NCI-H2029 treated with DMSO at 0.1 percent for 48 hours (cell line): ENCODE measurements around the gene PLB1.
A peak's percentile ranks its signal among the peaks of the same experiment; 100 is the strongest.
"Not testable (repeated sequence)": the region's sequence is repeated elsewhere in the genome, so short reads cannot be mapped to it uniquely, and the experiment has no call there.

Experiments
- DNase-seq: peaks from one replicate; lab custom pipeline; 2025; lab: John Stamatoyannopoulos, UW

The PLB1 gene

DNA sequence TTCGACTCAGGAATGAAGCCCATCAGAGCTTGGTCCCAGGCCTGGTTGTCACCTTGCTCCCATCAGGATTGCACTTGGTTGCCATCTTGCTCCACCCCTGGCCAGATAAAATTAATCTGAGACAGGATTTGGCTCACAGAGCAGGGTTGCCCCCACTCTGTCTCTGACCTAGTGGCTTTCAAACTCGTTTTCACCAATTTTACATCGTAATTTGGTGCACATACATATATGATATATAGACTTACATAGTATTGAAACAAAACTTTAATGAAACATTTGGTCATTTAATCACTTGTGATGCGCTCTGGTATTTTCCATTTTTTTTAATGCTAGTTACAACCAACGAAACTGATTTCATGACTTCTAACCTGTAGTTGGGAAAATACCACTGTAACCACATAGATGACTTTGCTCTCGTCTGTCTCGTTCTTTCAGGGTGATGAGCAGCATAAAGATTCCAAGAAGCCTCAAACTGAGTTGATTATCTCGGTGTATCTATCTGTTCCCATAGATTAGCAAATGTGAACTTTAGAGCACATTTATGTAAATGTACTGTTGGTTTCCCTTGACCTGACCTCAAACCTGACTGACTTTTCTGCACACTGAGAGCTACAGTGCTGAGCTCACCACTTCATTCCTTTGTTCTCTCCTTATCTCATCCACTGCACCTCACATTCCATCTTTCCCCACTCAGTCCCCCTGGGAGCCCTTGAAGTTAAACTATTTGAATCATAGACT, 30.5 kb upstream of the PLB1 start:
- DNase-seq, result no peak

GRCh38 chr2:28469304-28469703, 26.6 kb upstream of the PLB1 start:
- DNase-seq, result no peak

GRCh38 chr2:28469947-28470535, 25.8 kb upstream of the PLB1 start:
- DNase-seq, result peak; percentile 31

GRCh38 chr2:28470759-28471158, 25.1 kb upstream of the PLB1 start:
- DNase-seq, result no peak

GRCh38 chr2:28471214-28471613, 24.6 kb upstream of the PLB1 start:
- DNase-seq, result no peak

- DNase-seq, result no peak
Measured at GRCh38 chr2:28471701-28472236, 24.1 kb upstream of the PLB1 start.

DNA sequence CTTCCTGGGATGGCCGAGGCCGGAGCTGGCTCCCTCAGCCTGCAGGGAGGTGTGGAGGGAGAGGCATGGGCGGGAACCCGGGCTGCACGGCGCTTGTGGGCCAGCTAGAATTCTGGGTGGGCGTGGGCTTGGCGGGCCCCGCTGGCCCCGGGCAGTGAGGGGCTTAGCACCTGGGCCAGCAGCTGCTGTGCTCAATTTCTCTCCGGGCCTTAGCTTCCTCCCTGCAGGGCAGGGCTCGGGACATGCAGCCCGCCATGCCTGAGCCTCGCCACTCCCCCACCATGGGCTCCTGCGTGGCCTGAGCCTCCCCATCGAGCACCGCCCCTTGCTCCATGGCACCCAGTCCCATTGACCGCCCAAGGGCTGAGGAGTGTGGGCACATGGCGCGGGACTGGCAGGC, 23.2 kb upstream of the PLB1 start:
- DNase-seq, result not testable (repeated sequence)

DNA sequence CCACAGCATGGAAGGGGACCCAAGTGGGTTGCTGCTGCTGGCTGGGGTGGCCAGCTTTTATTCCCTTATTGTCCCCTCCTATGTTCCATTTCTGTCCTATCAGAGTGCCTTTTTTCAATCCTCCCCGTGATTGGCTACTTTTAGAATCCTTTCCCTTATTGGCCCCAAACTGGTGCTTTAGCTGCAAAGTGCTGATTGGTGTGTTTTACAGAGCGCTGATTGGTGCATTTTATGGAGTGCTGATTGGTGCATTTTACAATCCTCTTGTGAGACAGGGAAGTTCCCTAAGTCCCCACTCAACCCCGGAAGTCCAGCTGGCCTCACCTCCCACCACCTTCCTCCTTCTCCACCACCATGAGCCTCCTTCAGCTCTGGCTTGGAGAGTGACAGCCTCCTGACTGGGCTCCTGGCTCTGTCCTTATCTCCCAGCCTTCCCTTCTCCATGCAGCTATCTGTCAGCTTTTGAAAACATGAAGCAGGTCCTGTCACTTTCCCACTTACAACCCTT, 20.7 kb upstream of the PLB1 start:
- DNase-seq, result no peak

DNA sequence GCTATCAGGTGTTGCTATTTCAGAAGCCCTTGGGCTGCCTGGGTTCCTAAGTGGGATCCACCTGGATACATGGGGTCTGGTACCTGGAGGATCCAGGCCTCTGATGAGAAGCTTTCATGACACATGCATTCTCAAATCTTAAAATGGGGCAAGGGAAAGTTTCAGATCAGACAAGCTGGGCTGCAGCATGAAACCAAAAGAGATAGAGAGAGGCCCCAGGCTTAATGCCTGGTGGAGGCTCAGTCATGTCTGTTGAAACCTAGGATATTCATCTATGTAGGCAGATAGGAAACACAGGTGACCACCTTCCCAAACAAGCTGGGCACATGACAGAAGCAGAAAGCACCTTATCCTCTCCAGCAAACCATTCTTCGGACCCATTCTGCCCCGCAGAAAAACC, 18.8 kb upstream of the PLB1 start:
- DNase-seq, result no peak

GRCh38 chr2:28477645-28478044, 18.2 kb upstream of the PLB1 start:
- DNase-seq, result no peak

GRCh38 chr2:28480403-28481049, 15.3 kb upstream of the PLB1 start:
- DNase-seq, result no peak

DNA sequence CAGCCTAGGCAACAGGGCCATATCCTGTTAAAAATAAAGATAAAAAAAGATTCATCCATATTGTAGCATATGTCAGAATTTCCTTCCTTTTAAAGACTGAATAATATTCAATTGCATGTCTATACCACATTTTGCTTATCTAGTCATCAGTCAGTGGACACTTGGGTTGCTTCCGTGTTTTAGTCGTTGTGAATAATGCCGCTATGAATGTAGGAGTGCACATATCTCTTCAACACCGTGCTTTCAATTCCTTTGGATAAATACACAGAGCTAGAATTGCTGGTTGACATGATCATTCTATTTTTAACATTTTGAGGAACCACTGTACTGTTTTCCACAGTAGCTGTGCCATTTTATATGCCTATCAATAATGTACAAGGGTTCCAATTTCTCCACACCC, 14.0 kb upstream of the PLB1 start:
- no peak for DNase-seq

DNA sequence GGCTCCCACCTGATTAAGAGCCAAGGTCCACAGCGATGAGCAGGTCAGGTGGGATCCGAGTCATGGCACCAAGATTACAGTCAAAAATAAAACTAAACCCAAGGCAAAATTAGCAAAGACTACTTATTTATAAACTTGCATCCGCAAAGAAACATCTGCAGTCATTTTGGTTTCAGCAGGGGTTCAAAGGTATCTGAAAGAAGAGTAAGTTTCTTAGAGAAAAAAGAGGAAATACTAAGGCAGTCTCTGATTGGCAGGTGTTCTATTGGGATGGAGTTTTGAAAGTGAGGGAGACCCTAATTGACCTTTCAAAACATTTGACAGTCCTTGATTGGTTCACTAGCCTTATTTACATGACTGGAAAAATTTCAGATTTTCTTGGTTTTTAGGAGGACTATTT, 11.0 kb upstream of the PLB1 start:
- no peak for DNase-seq

GRCh38 chr2:28486526-28486925, 9.3 kb upstream of the PLB1 start:
- DNase-seq, result no peak

GRCh38 chr2:28487258-28487657, 8.6 kb upstream of the PLB1 start:
- no peak for DNase-seq

- no peak for DNase-seq
Measured at GRCh38 chr2:28488083-28488830, 7.6 kb upstream of the PLB1 start.

DNA sequence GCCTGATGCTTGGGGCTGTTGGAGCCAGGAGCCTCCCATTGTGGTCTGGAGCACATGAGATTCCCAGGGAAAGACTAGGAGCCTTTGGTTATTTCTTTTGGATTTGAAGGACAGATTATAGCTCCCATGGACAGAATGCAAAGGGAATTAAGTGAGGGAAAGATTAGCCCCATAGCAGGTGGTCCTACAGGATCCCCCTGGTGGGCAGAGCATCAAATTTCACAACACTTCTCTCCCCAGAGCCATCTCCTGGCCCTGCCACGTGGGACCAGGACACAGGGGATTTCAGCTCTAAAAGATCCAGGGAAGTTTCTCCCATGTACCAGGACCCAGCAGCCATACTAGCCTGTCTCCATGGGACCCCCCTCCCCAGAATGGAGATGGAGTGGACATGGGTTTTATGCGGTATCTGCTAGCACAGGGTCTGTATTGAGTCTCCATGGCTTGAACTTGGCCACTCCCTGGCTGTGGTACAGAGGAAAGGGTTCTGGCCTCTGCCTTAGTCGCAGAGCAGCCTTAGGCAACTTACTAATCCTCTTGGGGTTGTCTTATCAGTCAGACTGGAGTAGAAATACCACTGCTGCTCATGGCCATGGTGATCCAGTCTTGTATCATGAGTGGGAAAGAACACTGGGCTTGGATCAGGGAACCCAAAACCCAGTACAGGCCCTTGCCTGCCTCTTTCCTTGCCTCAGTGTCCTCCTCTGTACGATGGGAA, 6.8 kb upstream of the PLB1 start:
- DNase-seq, result no peak

DNA sequence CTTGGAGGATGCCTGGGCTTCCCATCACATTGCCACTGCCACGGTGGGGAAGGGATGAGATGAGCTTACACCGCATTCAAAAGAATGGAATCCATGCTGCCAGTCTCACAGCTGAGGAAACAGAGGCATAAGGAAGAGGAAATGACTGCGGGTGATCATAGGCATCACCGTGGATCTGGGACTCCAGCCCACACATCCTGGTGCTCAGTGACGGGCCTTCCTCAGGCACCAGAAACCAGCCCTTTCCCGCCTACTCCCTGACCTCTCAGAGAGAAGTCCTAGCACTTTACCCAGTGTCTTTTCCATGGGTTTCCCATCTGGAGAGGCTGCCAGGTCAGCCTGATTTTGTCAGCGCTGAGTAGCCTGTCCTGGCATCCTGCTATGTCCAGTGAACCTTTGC, 5.3 kb upstream of the PLB1 start:
- no peak for DNase-seq

- DNase-seq, result no peak
Measured at GRCh38 chr2:28492282-28492681, 3.6 kb upstream of the PLB1 start.

DNA sequence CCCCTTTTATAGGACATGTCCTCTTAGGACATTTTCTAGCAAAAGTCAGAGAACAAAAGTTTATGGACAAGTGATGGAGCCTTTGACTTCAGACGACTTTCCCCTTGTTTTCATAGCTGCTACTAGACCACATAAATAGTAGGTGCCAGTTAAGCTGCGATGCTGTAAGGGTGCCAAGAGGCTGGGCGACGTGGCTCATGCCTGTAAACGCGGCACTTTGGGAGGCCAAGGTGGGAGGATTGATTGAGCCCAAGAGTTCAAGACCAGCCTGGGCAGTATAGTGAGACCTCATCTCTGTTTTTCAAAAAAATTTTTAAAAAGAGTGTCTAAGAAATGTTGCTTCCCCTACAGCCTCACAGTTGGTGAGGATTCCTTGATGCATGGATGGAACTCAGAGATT, 2.2 kb upstream of the PLB1 start:
- DNase-seq, result no peak

DNA sequence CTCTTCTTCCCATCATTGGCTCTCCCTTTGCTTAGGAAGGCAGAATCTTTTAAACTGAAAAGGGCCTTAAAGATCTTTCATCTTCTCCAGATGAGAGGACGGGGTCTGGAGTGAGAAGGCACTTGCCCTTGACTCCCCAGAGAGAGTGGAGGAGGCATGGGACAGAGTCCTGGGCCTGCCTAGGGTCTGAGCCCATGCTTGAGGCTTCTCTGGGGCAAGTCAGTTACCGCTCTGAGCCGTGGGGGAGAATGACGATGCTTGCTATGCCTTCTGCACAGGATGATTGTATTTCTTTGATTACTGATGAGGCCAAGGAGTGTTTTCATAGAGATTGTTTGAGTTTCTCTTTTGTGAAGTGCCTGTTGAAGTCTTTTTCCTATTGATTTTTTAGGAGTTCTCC, 921 bp downstream of the PLB1 start:
- DNase-seq, result peak; percentile 6

- no peak for DNase-seq
Measured at GRCh38 chr2:28497206-28497605, 1.3 kb downstream of the PLB1 start.
